SIG-M5 treated with dmso at 0.1 percent for 504 hours (cell line): Measurements from ENCODE around the gene DPEP2.

Experiments used
- DNase-seq: peaks from one replicate; lab custom pipeline; 2025; ENCODE audit not compliant: unreplicated experiment; lab: John Stamatoyannopoulos, UW

Gene DPEP2

DNA sequence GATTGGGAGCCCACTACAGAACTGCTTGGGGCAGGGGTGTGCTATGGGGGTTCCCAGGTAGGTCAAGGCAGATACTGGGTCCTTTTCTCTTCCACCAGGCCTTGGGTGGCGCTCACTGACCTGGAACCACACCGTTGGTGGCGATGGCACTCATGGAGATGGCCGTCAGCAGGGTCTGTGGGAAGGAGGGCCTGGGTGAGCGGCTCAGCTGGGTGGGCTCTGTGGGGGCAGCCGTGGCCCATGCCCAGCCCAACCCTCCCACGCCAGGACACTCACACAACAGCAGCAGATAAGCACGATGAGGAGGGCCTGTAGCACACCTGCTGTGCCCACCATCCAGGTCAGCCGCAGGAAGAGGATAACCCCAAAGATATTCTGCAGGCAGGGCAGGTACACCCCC lies 41.7 kb downstream of the DPEP2 start:
- no peak for DNase-seq

- DNase-seq = no peak
Observed at GRCh38 chr16:67954421-67955196, 44.7 kb downstream of the DPEP2 start.

DNA sequence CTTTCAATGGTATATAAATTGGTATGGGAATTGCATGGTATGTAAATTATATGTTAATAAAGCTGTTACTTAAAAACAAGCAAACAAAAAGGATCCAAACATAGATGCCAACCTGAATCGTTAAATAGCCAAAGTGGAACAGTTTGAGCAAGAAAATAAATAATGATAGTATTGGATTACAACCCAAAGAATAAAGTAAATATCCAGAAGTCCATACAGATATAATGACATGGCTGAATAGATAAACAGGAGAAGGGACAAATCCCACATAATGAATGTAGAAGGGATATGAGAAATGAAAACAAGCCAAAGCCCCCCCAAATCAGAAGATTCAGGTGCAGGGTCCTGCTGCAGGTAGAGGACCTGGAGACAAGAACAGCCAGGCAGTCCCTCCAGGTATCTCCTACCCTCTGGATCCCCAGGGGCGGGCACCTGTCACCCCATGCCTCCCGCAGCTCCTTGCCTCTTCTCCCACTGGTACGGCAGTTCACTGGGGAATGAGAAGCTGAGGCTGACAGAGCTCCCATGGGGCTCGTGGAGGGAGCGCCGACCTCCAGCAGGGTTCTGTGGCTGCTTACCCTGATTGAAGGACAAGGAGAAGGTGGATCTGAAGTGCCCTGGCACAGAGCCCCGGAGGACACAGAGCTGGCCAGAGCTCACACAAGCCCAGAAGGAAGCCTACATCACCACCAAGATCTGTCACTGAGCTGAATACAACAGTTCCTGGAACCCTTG lies 45.5 kb downstream of the DPEP2 start:
- no peak for DNase-seq

DNA sequence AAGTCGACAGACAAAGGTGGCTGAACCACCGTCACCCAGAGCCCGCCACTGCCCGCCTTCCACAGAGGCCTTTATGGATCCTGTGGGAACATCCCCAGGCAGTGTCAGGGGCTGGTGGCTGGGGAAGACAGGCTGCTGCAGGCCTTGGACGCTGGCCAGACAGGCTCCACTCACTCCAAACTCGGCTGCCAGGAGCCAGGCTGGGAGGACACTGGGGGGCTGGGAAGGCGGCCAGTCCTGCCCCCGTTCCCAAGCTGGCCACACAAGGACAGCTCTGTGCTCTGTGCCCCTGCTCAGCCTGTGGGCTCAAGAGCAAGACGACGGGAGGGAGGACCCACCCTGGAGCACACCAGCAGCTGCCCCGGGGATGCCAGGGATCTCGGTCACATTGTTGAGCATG lies 47.8 kb downstream of the DPEP2 start:
- DNase-seq = no peak

GRCh38 chr16:67950335-67950843 lies 48.9 kb downstream of the DPEP2 start:
- no peak for DNase-seq

- no peak for DNase-seq
Observed at GRCh38 chr16:67949645-67950044, 49.6 kb downstream of the DPEP2 start.

DNA sequence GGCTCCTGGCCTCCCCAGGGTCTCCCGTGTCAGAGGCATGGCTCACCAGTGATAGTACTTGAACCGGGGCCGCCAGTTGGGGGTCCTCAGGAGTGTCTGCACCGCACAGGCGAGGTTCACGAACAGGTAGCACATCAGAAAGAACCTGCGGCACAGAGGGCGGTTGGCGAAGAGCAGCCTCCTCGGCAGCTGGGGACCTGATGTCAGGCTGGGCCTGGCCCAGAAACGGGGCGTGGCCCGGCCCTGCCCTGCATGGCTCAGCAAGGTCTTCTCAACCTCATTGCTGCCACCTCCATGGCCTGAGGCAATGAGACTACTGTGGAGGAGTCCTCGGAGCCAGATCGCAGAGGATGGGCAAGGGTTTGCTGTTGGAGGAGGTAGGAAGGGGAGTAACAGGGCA lies 51.3 kb downstream of the DPEP2 start:
- peak; percentile 10 for DNase-seq

DNA sequence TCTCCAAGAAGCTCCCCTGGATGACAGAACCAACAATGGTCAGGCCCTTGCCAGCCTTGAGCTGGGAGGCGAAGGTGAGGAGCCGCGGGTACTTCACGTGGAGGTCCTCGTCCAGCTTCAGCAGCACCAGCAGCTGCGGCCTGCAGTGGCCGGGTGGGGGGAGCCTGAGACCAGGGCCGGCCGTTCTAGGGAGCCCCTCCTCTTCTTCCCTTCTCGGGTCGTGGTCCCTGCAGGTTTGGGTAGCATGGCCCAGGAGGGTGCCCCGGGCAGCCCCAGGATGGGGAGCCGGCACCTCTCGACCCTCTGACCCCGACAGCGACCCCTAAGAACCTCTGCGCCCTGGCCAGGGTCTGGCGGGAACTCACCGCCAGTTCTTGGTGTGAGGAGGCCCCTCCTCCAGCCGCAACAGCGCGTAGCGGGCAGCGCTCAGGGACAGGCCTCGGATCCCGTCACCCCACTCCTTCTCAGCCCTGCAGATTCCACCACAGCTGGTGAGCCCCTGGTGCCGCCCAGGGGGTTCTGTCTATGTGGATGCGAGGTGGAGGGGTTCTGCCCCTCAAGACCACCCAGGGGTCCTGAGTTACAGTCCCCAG lies 52.2 kb downstream of the DPEP2 start:
- DNase-seq = no peak

DNA sequence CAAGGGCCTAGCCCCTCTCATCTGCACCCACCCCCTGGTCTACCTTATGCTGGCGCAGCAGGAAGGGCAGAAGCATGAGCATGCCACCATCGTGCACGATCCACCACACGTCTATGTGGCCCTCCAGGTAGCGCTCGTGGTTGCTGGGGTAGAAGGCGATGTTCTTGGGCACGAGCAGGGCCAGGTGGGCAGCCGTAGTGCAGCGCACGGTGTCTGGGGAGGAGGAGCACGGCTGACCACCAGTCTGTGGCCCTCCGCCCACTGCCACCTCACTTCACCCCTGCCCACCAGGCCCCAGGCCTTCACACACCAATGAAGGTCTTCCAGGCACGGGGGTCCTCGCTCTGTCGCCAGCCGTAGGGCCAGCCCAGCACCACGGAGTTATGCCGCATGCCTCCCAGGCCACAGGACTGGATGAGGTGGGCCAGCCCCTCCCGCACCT lies 53.1 kb downstream of the DPEP2 start:
- DNase-seq = no peak

DNA sequence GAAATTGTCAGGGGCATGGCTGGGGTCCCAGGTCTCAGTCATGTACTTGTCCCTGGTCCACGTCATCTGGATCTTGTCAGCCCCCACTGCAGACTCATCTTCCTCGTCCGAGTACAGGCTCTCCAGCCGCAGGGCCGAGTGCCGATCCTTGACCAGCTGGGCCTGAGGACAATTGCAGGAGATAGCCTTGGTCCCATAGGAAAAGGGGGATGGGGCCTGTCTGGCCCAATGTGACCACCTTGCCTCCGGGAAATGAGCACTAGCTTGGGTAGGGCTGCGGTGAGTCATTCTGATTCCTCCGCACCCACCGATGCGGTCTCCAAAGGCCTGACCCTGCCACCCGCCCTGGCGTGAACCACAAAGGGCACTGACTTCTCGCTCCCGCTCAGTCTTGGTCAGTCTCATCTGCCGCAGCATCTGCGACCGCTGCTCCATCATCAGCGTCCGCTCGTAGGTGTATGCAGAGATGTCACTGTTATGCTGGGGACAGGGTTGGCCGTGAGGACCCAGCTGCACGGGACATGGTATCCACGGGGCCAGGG lies 53.8 kb downstream of the DPEP2 start:
- no peak for DNase-seq

DNA sequence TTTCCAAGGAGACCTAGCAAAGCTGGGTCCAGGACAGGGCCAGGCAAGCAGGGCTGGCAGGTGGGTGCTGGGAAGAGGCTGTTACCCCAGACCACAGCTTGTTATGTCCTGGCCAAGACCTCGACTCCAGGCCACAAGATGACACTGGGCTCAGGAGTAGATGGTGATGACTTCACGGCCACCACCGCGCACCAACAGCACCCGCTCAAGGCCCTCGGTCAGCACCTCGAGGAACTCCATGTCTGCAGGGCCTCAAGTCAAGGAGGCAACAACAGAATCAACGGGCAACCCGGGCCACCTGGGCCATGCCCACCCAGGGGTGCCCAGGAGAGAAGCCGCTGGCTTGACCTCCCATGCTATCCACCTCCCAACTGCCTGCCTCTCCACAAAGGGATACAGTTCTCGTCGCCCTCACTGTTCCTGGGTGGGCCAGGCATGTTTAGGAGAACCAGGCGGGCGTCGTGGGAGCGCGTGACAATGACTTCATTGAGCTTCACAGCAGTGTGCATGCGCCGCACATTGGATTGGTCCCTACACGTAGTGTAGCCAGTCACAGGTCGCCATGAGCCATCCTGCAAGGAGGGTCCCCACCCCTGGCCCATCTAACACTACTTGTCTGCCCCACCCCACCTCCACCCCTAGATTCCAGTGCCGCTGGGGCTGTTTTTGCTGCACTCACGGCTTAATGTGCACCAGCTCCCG lies 54.4 kb downstream of the DPEP2 start:
- DNase-seq = no peak

- no peak for DNase-seq
Observed at GRCh38 chr16:67943619-67944504, 55.4 kb downstream of the DPEP2 start, which contains the start of gene LCAT. LCAT (minus strand) TSS chr16:67944120; CDS start chr16:67944101, 19 bp downstream.

DNA sequence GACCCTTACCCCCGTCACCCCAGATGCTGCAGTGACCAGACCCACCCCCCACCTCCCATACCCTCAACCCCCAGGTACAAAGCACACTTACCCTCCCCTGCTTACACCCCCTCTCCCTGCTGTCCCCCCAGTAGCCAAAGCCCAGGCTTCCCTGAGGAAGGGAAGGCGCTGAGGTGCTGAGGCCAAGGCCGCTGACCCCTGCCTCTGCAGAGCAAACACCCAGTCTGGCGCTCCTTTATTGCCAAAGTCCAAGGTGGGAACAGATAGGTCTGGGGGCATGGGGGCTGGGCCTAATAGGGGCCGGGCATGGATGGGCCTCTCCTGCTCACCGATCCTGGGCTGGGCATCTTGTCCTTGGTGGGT lies 56.0 kb downstream of the DPEP2 start:
- no peak for DNase-seq

- DNase-seq = no peak
Observed at GRCh38 chr16:67942510-67943255, 56.6 kb downstream of the DPEP2 start.

GRCh38 chr16:67942200-67942509 lies 57.1 kb downstream of the DPEP2 start:
- peak; percentile 39 for DNase-seq

- no peak for DNase-seq
Observed at GRCh38 chr16:67941469-67942199, 57.6 kb downstream of the DPEP2 start.

DNA sequence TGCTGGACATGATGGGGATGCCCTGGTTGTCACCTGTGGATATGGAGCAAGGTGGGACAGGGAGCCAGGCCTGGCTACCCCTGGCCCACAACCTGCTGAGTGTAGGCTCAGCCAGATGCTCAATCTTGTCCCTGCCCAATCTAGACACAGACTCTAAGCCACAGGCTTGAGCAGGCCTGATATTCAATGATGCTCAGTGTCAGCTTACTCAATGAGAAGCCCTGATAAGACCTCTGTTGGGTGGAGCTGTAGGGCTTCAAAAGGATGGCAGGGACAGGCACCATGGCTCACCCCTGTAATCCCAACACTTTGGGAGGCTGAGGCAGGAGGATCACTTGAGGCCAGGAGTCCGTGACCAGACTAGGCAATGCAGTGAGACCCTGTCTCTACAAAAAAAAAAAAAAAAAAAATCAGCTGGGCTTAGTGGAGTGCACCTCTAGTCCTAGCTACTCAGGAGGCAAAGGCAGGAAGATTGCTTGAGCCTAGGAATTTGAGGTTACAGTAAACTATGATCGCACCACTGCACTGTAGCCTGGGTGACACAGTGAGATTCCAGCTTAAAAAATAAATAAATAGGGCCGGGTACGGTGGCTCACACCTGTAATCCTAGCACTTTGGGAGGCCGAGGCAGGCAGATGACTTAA lies 58.7 kb downstream of the DPEP2 start:
- DNase-seq = no peak
